ENCODE results near the gene KCNH2. TPM values are rescaled to one million over a fixed set of nuclear protein-coding genes. Genes with fewer than 3 reads are reported as not detected.

Gene KCNH2
- total and polyA plus RNA-seq, 2 experiments from 2014 or later: 8.4 to 9.1 TPM

DNA sequence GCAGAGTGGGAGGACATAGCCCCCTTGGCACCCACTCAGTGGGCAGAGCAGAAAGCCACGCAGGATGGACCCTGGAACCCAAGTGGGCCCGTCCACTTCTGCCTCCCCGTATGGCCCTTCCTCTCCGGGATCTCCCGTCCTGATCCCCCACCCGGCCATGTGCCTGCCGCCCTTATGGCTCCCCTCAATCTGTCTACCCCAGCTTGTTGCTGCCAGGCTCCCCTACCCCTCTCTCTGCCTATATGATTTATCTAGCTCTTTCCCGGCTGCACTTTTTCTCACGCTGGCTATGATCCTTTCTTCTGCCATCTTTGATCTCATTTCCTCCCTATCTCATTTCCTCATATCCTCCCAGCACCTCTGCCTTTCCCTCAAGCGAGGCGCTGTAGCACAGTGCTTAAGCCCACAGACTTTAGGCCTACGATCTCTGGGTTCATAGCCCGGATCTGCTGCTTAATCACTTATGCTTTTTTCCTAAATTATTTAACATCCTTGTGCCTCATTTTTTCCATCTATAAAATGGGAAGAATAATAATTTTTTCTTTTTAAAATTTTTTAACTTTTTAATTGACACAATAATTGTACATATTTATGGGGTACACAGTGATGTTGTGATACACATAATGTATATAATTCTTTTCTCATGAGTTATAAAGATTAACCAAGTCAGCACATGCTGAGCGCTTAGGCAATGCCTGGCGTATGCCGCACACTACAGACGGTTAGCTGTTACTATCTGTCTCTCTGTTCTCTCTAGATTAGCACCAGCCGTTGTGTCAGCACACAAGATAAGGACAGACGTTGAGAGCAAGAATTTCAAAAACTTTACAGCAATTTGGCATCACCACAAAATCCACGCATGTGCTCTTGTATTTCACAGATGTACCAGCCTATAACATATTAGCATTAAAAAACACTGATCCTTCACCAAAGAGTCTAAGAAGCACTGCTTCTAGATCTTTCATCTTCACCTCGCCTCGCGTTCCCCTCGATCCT is 18.1 kb downstream of the KCNH2 start:
- Histone ChIP-seq H3K4me1 (ENCODE audit: insufficient read depth) (peaks cover 31% of the 10 kb centered on the region), H3K79me2 (no peaks in the 10 kb centered on the region), H4K20me1 (ENCODE audit: insufficient read depth, poor library complexity, severe bottlenecking) (no peaks in the 10 kb centered on the region), H3K4me2 (no peak overlapping the region), H3K9me3 (ENCODE audit: low read depth) (no peaks in the 10 kb centered on the region), H3K27me3 (no peaks in the 10 kb centered on the region), H2AFZ (no peak overlapping the region), H3K36me3 (replicated peaks; ENCODE audit: insufficient read depth, low read depth) (no peaks in the 10 kb centered on the region), H3K4me3 (no peak overlapping the region), H3K9me2 (replicated peaks; ENCODE audit: insufficient read depth) (no peaks in the 10 kb centered on the region), H3K27ac (no peak overlapping the region)
- WGBS (ENCODE audit: low lambda C conversion rate, missing lambda C conversion rate): 68% methylated on average over 24 of the region's 24 CpGs
- TF ChIP-seq EZH2phosphoT487 (IDR thresholded peaks at IDR 0.05; ENCODE audit: low read depth, severe bottlenecking, unreplicated experiment): no peak
- TF ChIP-seq CTCF (IDR thresholded peaks at IDR 0.05; ENCODE audit: poor library complexity): no peak
- no peak for TF ChIP-seq EZH2 (IDR thresholded peaks at IDR 0.05; ENCODE audit: borderline replicate concordance)
- DNase-seq (ENCODE audit: low spot score): no peak

- WGBS (ENCODE audit: low lambda C conversion rate, missing lambda C conversion rate): 81% methylated on average over 3 of the region's 3 CpGs
- no peaks in the 10 kb centered on the region for H4K20me1 ChIP-seq (ENCODE audit: insufficient read depth, poor library complexity, severe bottlenecking)
- H2AFZ ChIP-seq: no peak overlapping the region
- no peaks in the 10 kb centered on the region for H3K36me3 ChIP-seq (replicated peaks; ENCODE audit: insufficient read depth, low read depth)
- H3K79me2 ChIP-seq: no peaks in the 10 kb centered on the region
- no peaks in the 10 kb centered on the region for H3K27me3 ChIP-seq
- DNase-seq (ENCODE audit: low spot score): no peak
- no peak overlapping the region for H3K4me3 ChIP-seq
- TF ChIP-seq EZH2phosphoT487 (IDR thresholded peaks at IDR 0.05; ENCODE audit: low read depth, severe bottlenecking, unreplicated experiment) (no peak), EZH2 (IDR thresholded peaks at IDR 0.05; ENCODE audit: borderline replicate concordance) (no peak), CTCF (IDR thresholded peaks at IDR 0.05; ENCODE audit: poor library complexity) (no peak)
- H3K9me3 ChIP-seq (ENCODE audit: low read depth): no peaks in the 10 kb centered on the region
- peaks cover 34% of the 10 kb centered on the region for H3K4me1 ChIP-seq (ENCODE audit: insufficient read depth)
- no peak overlapping the region for H3K4me2 ChIP-seq
- H3K9me2 ChIP-seq (replicated peaks; ENCODE audit: insufficient read depth): no peaks in the 10 kb centered on the region
- H3K27ac ChIP-seq: no peak overlapping the region
Measured at GRCh38 chr7:150959081-150959480, 19.0 kb downstream of the KCNH2 start.

DNA sequence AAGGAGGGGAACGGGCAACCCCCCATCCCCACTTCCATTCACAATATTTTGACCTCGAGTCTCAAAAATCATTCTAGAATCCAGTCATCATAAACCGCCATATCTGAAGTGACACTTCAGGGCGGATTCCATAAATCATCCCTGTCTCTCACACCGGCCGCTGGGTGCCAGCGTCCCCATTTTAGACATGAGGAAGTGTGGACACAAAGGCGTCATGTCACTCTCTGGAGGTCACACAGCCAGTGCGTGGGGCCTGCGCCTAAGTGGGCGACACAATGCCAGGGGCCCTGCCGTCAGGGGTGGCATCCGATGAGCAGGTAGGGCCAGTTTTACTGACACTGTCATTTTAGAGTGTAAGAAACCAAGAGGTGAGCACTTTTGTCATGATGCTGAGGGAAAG is 19.5 kb downstream of the KCNH2 start:
- no peak for TF ChIP-seq EZH2phosphoT487 (IDR thresholded peaks at IDR 0.05; ENCODE audit: low read depth, severe bottlenecking, unreplicated experiment)
- TF ChIP-seq CTCF (IDR thresholded peaks at IDR 0.05; ENCODE audit: poor library complexity): no peak
- TF ChIP-seq EZH2 (IDR thresholded peaks at IDR 0.05; ENCODE audit: borderline replicate concordance): no peak
- H3K36me3 ChIP-seq (replicated peaks; ENCODE audit: insufficient read depth, low read depth): no peaks in the 10 kb centered on the region
- no peak for DNase-seq (ENCODE audit: low spot score)
- H4K20me1 ChIP-seq (ENCODE audit: insufficient read depth, poor library complexity, severe bottlenecking): no peaks in the 10 kb centered on the region
- H2AFZ ChIP-seq: no peak overlapping the region
- H3K9me2 ChIP-seq (replicated peaks; ENCODE audit: insufficient read depth): no peaks in the 10 kb centered on the region
- H3K27me3 ChIP-seq: no peaks in the 10 kb centered on the region
- no peak overlapping the region for H3K4me3 ChIP-seq
- no peak overlapping the region for H3K27ac ChIP-seq
- whole genome bisulfite sequencing (ENCODE audit: low lambda C conversion rate, missing lambda C conversion rate): 96% methylated on average over 13 of the region's 13 CpGs
- H3K79me2 ChIP-seq: no peaks in the 10 kb centered on the region
- H3K9me3 ChIP-seq (ENCODE audit: low read depth): no peaks in the 10 kb centered on the region
- H3K4me2 ChIP-seq: no peak overlapping the region
- peaks cover 34% of the 10 kb centered on the region for H3K4me1 ChIP-seq (ENCODE audit: insufficient read depth)

All from hepatocyte (in vitro differentiated cells).